GM23338 (cell line): ENCODE results near the gene BANF1. TPM values are rescaled to one million over a fixed set of nuclear protein-coding genes. Genes with fewer than 3 reads are reported as not detected.

Experiments used
- ATAC-seq: fragments of 200-7000 bp; cut with Tn5 transposase; 3 replicates; pipeline ENCODE4 v1.9.1; 2020
- DNase-seq: peaks from one replicate; pipeline ENCODE4 v3.0.0-alpha.2; 2015; ENCODE audit warnings: low spot score
- H2AFZ ChIP-seq: fragments of 200-600 bp; sonication (generic); 2 replicates; pipeline ENCODE4 v1.8.0; 2016; ENCODE audit warnings: antibody characterized with exemption, mild to moderate bottlenecking, moderate library complexity
- H3F3A ChIP-seq: fragments of 200-600 bp; sonication (generic); replicated peaks from 2 replicates; pipeline ENCODE4 v1.8.0; 2017; ENCODE audit warnings: antibody characterized with exemption, mixed run types, low read depth
- H3K27ac ChIP-seq: fragments of 200-600 bp; sonication (generic); 2 replicates; pipeline ENCODE4 v1.6.1; 2016; ENCODE audit warnings: low read depth
- H3K27me3 ChIP-seq: fragments of 200-600 bp; sonication (generic); 2 replicates; pipeline ENCODE4 v1.8.0; 2016; ENCODE audit warnings: mild to moderate bottlenecking, mixed run types, moderate library complexity; ENCODE audit not compliant: insufficient read depth
- H3K36me3 ChIP-seq: fragments of 200-600 bp; sonication (generic); 2 replicates; pipeline ENCODE4 v1.8.0; 2016; ENCODE audit warnings: mild to moderate bottlenecking; ENCODE audit not compliant: insufficient read depth
- H3K4me1 ChIP-seq: fragments of 200-600 bp; sonication (generic); 2 replicates; pipeline ENCODE4 v1.8.0; 2016; ENCODE audit warnings: mild to moderate bottlenecking, moderate library complexity; ENCODE audit not compliant: insufficient read depth
- H3K4me2 ChIP-seq: fragments of 200-600 bp; sonication (generic); 2 replicates; pipeline ENCODE4 v1.7.1; 2017; ENCODE audit warnings: mixed run types
- H3K4me3 ChIP-seq: fragments of 200-600 bp; sonication (generic); 2 replicates; pipeline ENCODE4 v1.6.1; 2016; ENCODE audit warnings: mixed run types
- H3K79me2 ChIP-seq: fragments of 200-600 bp; sonication (generic); replicated peaks from 2 replicates; pipeline ENCODE4 v1.8.0; 2017; ENCODE audit warnings: mild to moderate bottlenecking; ENCODE audit not compliant: insufficient read depth
- H3K9me2 ChIP-seq: fragments of 200-600 bp; sonication (generic); 2 replicates; pipeline ENCODE4 v1.8.0; 2017; ENCODE audit not compliant: insufficient read depth
- H4K20me1 ChIP-seq: fragments of 200-600 bp; sonication (generic); replicated peaks from 2 replicates; pipeline ENCODE4 v1.8.0; 2017; ENCODE audit warnings: mild to moderate bottlenecking; ENCODE audit not compliant: insufficient read depth
- H3K27ac Mint-ChIP-seq: 2 replicates; pipeline ENCODE4 v1.8.0; 2020; ENCODE audit warnings: inconsistent platforms, mild to moderate bottlenecking, moderate library complexity, mixed read lengths
- H3K27me3 Mint-ChIP-seq: 3 replicates; pipeline ENCODE4 v1.8.0; 2022; ENCODE audit warnings: low read depth, mild to moderate bottlenecking, moderate library complexity, mixed read lengths, inconsistent platforms; ENCODE audit not compliant: insufficient read depth, poor library complexity
- H3K36me3 Mint-ChIP-seq: 3 replicates; pipeline ENCODE4 v1.8.0; 2021; ENCODE audit warnings: low read depth, mild to moderate bottlenecking, inconsistent platforms, moderate library complexity, mixed read lengths
- H3K4me1 Mint-ChIP-seq: 3 replicates; pipeline ENCODE4 v1.8.0; 2020; ENCODE audit warnings: mild to moderate bottlenecking, inconsistent platforms, mixed read lengths
- H3K4me3 Mint-ChIP-seq: 3 replicates; pipeline ENCODE4 v1.8.0; 2021; ENCODE audit warnings: moderate library complexity, mild to moderate bottlenecking, inconsistent platforms, mixed read lengths
- H3K9me3 Mint-ChIP-seq: 3 replicates; pipeline ENCODE4 v1.8.0; 2020; ENCODE audit warnings: moderate library complexity, mild to moderate bottlenecking, inconsistent platforms, mixed read lengths
- CREB1 ChIP-seq: fragments of 250-450 bp; sonication (Bioruptor Pico); IDR thresholded peaks from 2 replicates; pipeline ENCODE4 v1.5.0; 2020; ENCODE audit warnings: low read depth, mild to moderate bottlenecking, moderate library complexity
- EZH2 ChIP-seq: fragments of 200-600 bp; sonication (generic); IDR thresholded peaks from one replicate; pipeline ENCODE4 v1.8.0; 2017; ENCODE audit warnings: antibody characterized with exemption, mild to moderate bottlenecking, low read depth; ENCODE audit not compliant: unreplicated experiment
- EZH2phosphoT487 ChIP-seq: fragments of 200-600 bp; sonication (generic); IDR thresholded peaks from one replicate; pipeline ENCODE4 v1.8.1; 2018; ENCODE audit warnings: antibody characterized with exemption; ENCODE audit not compliant: unreplicated experiment
- JUNB ChIP-seq: IDR thresholded peaks from one replicate; pipeline ENCODE4 v1.6.1; 2016; ENCODE audit warnings: antibody characterized with exemption; ENCODE audit not compliant: unreplicated experiment
- NANOG ChIP-seq: IDR thresholded peaks from 2 replicates; pipeline ENCODE4 v1.6.1; 2016; ENCODE audit warnings: antibody characterized with exemption, borderline replicate concordance
- POLR2AphosphoS5 ChIP-seq: IDR thresholded peaks from 2 replicates; pipeline ENCODE4 v1.6.1; 2016; ENCODE audit warnings: antibody characterized with exemption, low read depth
- STAT1 ChIP-seq: IDR thresholded peaks from one replicate; pipeline ENCODE4 v1.6.1; 2016; ENCODE audit warnings: antibody characterized with exemption; ENCODE audit not compliant: unreplicated experiment
- ZNF114 ChIP-seq: fragments of 250-450 bp; sonication (Bioruptor Pico); IDR thresholded peaks from 2 replicates; pipeline ENCODE4 v1.5.0; 2020; ENCODE audit warnings: mild to moderate bottlenecking, moderate library complexity
- ZNF331 ChIP-seq: fragments of 250-450 bp; sonication (Bioruptor Pico); IDR thresholded peaks from 2 replicates; pipeline ENCODE4 v1.5.0; 2020; ENCODE audit warnings: low read depth, mild to moderate bottlenecking, moderate library complexity
- polyA plus RNA-seq: library from polyadenylated mRNA; unstranded; fragments of >200 nt; fragmentation: Nextera tagmentation; extraction: Ambion mirVana; gene quantifications from 2 replicates; pipeline ENCODE4 v1.2.1, GENCODE V29; 2016
- total RNA-seq: library from RNA; depleted of rRNA; stranded (reverse); fragments of >200 nt; shearing (Covaris generic); gene quantifications from 2 replicates; pipeline ENCODE4 v1.2.3, GENCODE V29; 2014
- TF ChIP-seq, protein P1 (sequence below): fragments of 250-450 bp; sonication (Bioruptor Pico); IDR thresholded peaks from 2 replicates; pipeline ENCODE4 v1.5.0; 2020; ENCODE audit warnings: mild to moderate bottlenecking, moderate library complexity
- TF ChIP-seq, protein P2 (sequence below), 2 experiments: fragments of 200-600 bp in 1 of 2; sonication (generic) in 1 of 2; conservative IDR thresholded peaks; 2 replicates each; pipeline versions ENCODE4 v1.5.1 to v1.6.1; 2016 to 2017; ENCODE audit warnings: antibody characterized with exemption in 2 of 2, low read depth in 2 of 2, mild to moderate bottlenecking in 2 of 2, moderate library complexity in 1 of 2
- TF ChIP-seq, protein P3 (sequence below): IDR thresholded peaks from 2 replicates; pipeline ENCODE4 v1.6.1; 2016; ENCODE audit warnings: antibody characterized with exemption
- TF ChIP-seq, protein P4 (sequence below): IDR thresholded peaks from one replicate; pipeline ENCODE4 v1.6.1; 2018; ENCODE audit warnings: antibody characterized with exemption; ENCODE audit not compliant: unreplicated experiment

BANF1 gene
- total and polyA plus RNA-seq, 2 experiments from 2014 or later, result 58.2 to 765 TPM

DNA sequence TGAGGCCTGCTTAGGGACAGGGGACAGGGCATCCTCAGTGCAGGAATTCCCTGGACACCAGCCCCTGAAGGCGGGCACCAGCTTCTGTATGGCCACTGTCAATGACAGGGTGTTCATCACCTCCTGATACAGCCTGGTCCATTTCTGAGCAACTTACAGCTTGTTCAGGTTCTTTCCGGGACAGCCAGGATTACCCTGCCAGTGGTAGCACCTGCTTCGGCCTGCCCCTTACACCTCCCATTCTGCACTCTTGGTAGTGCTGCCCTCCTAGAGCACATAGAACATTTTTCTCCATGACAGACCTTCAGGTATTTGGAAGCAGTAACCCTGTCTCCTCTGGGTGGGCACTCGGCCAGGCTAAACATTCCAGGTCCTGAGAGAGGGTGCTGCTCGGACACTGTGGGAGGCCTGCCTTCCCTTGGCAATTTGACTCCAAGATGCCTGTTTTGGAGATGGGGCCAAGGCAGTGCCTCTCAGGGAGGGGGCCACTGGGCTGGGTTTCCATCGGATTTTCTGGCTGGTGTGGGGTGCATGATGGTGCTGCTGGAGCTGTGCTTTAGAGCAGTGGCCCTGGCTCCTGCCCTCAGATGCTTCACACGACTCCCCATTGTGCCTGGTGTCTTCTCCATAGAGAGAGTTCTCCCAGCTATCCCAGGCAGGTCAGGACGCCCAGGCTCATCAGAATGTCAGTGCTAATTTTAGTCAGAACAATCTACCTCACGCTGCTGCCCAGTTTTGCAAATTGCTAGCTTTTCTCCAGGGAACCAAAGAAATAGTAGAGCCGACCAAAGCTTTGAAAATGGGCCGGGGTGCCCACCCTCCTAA, 45.5 kb downstream of the BANF1 start:
- H4K20me1 ChIP-seq, result no peaks in the 10 kb centered on the region; the same call in none of the 2 replicates
- no peaks in the 10 kb centered on the region for H3K36me3 ChIP-seq
- H3K4me3 Mint-ChIP-seq, result peak overlapping the region; percentile 87
- H3K27me3 ChIP-seq, result no peaks in the 10 kb centered on the region
- TF ChIP-seq CREB1 (CRISPR knock-in tag) (no peak), NANOG (no peak), EZH2phosphoT487 (no peak), STAT1 (no peak), EZH2 (no peak), ZNF114 (no peak), POLR2AphosphoS5 (no peak), JUNB (no peak), ZNF331 (no peak)
- TF ChIP-seq, protein P1, sequence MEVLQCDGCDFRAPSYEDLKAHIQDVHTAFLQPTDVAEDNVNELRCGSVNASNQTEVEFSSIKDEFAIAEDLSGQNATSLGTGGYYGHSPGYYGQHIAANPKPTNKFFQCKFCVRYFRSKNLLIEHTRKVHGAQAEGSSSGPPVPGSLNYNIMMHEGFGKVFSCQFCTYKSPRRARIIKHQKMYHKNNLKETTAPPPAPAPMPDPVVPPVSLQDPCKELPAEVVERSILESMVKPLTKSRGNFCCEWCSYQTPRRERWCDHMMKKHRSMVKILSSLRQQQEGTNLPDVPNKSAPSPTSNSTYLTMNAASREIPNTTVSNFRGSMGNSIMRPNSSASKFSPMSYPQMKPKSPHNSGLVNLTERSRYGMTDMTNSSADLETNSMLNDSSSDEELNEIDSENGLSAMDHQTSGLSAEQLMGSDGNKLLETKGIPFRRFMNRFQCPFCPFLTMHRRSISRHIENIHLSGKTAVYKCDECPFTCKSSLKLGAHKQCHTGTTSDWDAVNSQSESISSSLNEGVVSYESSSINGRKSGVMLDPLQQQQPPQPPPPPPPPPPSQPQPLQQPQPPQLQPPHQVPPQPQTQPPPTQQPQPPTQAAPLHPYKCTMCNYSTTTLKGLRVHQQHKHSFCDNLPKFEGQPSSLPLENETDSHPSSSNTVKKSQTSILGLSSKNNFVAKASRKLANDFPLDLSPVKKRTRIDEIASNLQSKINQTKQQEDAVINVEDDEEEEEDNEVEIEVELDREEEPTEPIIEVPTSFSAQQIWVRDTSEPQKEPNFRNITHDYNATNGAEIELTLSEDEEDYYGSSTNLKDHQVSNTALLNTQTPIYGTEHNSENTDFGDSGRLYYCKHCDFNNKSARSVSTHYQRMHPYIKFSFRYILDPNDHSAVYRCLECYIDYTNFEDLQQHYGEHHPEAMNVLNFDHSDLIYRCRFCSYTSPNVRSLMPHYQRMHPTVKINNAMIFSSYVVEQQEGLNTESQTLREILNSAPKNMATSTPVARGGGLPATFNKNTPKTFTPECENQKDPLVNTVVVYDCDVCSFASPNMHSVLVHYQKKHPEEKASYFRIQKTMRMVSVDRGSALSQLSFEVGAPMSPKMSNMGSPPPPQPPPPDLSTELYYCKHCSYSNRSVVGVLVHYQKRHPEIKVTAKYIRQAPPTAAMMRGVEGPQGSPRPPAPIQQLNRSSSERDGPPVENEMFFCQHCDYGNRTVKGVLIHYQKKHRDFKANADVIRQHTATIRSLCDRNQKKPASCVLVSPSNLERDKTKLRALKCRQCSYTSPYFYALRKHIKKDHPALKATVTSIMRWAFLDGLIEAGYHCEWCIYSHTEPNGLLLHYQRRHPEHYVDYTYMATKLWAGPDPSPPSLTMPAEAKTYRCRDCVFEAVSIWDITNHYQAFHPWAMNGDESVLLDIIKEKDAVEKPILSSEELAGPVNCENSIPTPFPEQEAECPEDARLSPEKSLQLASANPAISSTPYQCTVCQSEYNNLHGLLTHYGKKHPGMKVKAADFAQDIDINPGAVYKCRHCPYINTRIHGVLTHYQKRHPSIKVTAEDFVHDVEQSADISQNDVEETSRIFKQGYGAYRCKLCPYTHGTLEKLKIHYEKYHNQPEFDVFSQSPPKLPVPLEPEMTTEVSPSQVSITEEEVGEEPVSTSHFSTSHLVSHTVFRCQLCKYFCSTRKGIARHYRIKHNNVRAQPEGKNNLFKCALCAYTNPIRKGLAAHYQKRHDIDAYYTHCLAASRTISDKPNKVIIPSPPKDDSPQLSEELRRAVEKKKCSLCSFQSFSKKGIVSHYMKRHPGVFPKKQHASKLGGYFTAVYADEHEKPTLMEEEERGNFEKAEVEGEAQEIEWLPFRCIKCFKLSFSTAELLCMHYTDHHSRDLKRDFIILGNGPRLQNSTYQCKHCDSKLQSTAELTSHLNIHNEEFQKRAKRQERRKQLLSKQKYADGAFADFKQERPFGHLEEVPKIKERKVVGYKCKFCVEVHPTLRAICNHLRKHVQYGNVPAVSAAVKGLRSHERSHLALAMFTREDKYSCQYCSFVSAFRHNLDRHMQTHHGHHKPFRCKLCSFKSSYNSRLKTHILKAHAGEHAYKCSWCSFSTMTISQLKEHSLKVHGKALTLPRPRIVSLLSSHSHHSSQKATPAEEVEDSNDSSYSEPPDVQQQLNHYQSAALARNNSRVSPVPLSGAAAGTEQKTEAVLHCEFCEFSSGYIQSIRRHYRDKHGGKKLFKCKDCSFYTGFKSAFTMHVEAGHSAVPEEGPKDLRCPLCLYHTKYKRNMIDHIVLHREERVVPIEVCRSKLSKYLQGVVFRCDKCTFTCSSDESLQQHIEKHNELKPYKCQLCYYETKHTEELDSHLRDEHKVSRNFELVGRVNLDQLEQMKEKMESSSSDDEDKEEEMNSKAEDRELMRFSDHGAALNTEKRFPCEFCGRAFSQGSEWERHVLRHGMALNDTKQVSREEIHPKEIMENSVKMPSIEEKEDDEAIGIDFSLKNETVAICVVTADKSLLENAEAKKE, result no peak
- TF ChIP-seq, protein P2, sequence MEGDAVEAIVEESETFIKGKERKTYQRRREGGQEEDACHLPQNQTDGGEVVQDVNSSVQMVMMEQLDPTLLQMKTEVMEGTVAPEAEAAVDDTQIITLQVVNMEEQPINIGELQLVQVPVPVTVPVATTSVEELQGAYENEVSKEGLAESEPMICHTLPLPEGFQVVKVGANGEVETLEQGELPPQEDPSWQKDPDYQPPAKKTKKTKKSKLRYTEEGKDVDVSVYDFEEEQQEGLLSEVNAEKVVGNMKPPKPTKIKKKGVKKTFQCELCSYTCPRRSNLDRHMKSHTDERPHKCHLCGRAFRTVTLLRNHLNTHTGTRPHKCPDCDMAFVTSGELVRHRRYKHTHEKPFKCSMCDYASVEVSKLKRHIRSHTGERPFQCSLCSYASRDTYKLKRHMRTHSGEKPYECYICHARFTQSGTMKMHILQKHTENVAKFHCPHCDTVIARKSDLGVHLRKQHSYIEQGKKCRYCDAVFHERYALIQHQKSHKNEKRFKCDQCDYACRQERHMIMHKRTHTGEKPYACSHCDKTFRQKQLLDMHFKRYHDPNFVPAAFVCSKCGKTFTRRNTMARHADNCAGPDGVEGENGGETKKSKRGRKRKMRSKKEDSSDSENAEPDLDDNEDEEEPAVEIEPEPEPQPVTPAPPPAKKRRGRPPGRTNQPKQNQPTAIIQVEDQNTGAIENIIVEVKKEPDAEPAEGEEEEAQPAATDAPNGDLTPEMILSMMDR (conservative IDR thresholded peaks at IDR 0.05; ENCODE audit: low read depth in 2 of 2), result no peak
- TF ChIP-seq, protein P3, sequence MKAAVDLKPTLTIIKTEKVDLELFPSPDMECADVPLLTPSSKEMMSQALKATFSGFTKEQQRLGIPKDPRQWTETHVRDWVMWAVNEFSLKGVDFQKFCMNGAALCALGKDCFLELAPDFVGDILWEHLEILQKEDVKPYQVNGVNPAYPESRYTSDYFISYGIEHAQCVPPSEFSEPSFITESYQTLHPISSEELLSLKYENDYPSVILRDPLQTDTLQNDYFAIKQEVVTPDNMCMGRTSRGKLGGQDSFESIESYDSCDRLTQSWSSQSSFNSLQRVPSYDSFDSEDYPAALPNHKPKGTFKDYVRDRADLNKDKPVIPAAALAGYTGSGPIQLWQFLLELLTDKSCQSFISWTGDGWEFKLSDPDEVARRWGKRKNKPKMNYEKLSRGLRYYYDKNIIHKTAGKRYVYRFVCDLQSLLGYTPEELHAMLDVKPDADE, result no peak
- TF ChIP-seq, protein P4, sequence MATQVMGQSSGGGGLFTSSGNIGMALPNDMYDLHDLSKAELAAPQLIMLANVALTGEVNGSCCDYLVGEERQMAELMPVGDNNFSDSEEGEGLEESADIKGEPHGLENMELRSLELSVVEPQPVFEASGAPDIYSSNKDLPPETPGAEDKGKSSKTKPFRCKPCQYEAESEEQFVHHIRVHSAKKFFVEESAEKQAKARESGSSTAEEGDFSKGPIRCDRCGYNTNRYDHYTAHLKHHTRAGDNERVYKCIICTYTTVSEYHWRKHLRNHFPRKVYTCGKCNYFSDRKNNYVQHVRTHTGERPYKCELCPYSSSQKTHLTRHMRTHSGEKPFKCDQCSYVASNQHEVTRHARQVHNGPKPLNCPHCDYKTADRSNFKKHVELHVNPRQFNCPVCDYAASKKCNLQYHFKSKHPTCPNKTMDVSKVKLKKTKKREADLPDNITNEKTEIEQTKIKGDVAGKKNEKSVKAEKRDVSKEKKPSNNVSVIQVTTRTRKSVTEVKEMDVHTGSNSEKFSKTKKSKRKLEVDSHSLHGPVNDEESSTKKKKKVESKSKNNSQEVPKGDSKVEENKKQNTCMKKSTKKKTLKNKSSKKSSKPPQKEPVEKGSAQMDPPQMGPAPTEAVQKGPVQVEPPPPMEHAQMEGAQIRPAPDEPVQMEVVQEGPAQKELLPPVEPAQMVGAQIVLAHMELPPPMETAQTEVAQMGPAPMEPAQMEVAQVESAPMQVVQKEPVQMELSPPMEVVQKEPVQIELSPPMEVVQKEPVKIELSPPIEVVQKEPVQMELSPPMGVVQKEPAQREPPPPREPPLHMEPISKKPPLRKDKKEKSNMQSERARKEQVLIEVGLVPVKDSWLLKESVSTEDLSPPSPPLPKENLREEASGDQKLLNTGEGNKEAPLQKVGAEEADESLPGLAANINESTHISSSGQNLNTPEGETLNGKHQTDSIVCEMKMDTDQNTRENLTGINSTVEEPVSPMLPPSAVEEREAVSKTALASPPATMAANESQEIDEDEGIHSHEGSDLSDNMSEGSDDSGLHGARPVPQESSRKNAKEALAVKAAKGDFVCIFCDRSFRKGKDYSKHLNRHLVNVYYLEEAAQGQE, result no peak
- peak overlapping the region; percentile 84 for H3K4me2 ChIP-seq
- no peak overlapping the region for H3K27ac Mint-ChIP-seq
- H2AFZ ChIP-seq, result no peak overlapping the region
- peaks cover 9% of the 10 kb centered on the region for H3K79me2 ChIP-seq
- no peaks in the 10 kb centered on the region; the same call in 2 of the 3 replicates for H3K9me3 Mint-ChIP-seq
- ATAC-seq (no peak), DNase-seq (no peak)
- H3K27me3 Mint-ChIP-seq, result peaks cover 14% of the 10 kb centered on the region
- H3K27ac ChIP-seq, result no peak overlapping the region
- no peaks in the 10 kb centered on the region for H3K9me2 ChIP-seq
- H3K36me3 Mint-ChIP-seq, result peaks cover 17% of the 10 kb centered on the region
- peak overlapping the region; percentile 81 for H3K4me3 ChIP-seq
- H3K4me1 ChIP-seq, result peaks cover 16% of the 10 kb centered on the region
- H3F3A ChIP-seq, result peaks cover 21% of the 10 kb centered on the region; the same call in 1 of the 2 replicates
- peaks cover 45% of the 10 kb centered on the region for H3K4me1 Mint-ChIP-seq
